Left cardiac atrium (tissue), 4 donors: ENCODE results near the gene CCDC85C. TPM values are rescaled to one million over a fixed set of nuclear protein-coding genes. Genes with fewer than 3 reads are reported as not detected.

Experiments
- ATAC-seq, 2 donors: fragments of 200-7000 bp; cut with Tn5 transposase; one replicate each; pipeline ENCODE4 v1.9.1; 2020; ENCODE audit warnings: mild to moderate bottlenecking in 2 of 2, moderate library complexity in 2 of 2
- DNase-seq: peaks from one replicate; pipeline ENCODE4 v3.0.0-alpha.2; 2020
- intact Hi-C, 2 donors: fragments of 100-400 bp; cut with DNase I; formaldehyde crosslinking; loops; one replicate each; pipeline versions ENCODE4 v1.14.1 to v1.15.1; 2022 to 2023
- total RNA-seq, 2 donors: library from RNA; stranded (reverse); fragmentation: NEBNext Ultra II Directional; extraction: Animal tissue kit (Norgen Biotek cat#: 25700); gene quantifications; one replicate each; pipeline ENCODE4 v1.2.1, GENCODE V29; 2021
- donor health status: DM: no; HTN: yes; CAD: no.
- donor health status: DM: no; HTN: yes; CAD: no; lungs with severe emphysema.
- donor health status: DM: yes; HTN: yes; CAD: no.
- donor health status: Dilated cardiomyopathy.

CCDC85C gene
- total RNA-seq, 2 donors from 2014 or later = 21.4 to 24.7 TPM

DNA sequence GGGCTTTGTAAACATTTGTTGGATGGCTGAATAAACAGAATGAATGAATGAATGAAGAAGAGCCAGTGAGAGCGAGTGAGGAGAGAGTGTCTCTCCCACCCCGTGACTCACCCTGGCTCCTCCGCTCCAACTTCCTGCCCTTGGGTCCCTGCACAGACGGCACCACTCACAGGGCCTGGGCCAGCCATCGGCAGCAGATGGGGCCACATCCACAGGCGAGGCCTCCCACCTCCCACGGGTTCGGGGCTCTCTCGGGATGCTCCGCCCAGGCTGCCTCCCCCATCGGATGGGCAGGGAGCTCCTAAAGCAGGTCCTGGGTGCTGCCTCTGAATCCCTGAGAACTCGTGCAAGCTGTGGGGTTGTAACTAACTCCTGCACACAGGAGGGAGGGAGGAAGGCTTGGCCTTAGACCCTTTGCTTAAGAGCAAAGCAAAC lies 81.5 kb downstream of the CCDC85C start:
- ATAC-seq = peak; percentile 21 to 65
- intact Hi-C loops = loop anchor here in 1 of 2 donors (5.0 kb wide), 1 partner anchor 85 kb away; no protein-coding TSS in a partner anchor
- DNase-seq = peak; percentile 60

DNA sequence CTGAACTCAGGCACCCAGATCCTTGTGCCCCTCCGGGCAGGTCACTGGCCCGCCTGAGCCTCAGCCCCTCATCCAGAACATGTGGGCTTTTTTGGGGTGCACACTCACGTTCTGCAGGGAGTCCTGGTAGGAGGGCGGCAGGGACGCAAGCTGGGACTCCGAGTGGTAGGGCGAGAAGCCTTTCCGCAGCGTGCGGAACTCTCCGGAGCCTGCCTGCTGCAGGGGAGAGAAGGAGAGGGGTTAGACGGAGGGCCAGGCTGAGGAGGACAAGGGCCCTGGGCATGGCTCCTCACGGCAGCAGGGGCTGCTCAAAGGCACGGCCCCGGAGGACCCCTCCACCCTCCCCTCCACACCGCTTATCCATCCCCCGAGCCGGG lies 82.0 kb downstream of the CCDC85C start:
- ATAC-seq = no peak
- no peak for DNase-seq
- intact Hi-C loops = loop anchor here in 1 of 2 donors (5.0 kb wide), 1 partner anchor 85 kb away; no protein-coding TSS in a partner anchor

DNA sequence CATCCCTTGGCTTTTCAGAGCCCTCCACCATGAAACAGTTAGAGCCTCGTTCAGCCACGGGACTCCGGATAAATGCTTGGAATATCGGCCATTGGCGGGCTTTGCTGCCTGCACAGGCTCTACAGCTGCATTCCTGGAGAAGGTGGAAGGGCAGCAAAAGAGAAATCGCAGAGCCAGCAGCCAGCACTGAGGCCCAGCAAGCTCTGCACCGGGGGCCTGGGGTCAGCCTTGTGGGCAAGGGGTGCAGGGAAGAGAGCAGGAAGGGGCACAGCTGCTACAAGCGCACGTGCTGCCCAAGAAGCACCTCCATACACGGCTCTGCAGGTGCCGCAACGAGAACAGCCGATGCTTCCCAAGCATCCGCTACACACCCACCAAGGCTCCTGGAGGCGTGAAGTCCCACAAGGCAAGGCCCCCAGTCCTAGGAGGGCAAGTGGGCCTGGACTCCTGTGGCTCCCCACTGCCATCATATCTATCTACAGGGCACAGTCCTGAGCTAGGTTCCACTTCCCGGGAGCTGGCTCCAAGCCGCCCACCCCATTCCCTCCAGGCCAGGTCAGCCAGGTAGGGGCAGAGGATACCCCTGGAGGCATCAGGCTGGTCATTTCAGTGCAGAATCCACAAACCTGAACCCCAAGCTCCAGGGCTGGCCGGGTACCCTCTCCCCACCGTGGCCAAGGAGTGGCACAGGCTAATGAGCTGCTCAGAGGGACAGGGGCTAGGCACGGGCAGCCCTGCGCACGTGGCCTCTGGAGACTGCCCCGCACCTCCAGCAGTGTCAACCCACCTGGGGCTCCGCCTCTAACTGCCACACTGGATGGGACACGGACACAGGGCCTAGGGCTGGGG lies 82.6 kb downstream of the CCDC85C start:
- no peak for DNase-seq
- intact Hi-C loops = loop anchor here in 1 of 2 donors (5.0 kb wide), 1 partner anchor 86 kb away; no protein-coding TSS in a partner anchor

DNA sequence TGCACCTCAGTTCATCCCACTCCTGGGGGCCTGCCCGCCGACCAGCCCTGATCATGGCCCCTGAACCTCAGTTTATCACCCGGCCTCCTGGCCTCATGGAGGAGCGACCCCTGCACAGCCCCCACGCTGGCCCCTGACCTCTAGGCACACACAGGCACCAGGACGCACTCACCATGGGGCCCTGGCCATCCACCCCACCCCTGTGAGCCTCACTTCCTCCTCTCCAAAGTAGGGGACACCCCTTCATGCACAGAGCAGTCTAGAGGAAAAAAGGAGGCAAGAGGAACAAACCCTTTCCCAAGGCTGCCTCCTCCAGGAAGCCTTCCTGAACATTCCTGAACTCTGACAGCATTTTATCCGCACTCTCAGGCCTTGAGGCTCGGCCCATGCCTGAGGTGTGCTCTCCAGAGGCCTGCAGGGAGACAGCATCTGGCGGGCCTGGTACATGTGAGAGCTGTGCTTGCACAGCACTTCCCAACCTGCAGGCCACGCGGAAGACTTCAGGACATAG lies 83.4 kb downstream of the CCDC85C start:
- intact Hi-C loops = loop anchor here in 1 of 2 donors (5.0 kb wide), 1 partner anchor 87 kb away; no protein-coding TSS in a partner anchor
- no peak for DNase-seq
- ATAC-seq = no peak

More for the DNA sequence above, 82.6 kb downstream of the CCDC85C start:
- ATAC-seq = no peak

DNA sequence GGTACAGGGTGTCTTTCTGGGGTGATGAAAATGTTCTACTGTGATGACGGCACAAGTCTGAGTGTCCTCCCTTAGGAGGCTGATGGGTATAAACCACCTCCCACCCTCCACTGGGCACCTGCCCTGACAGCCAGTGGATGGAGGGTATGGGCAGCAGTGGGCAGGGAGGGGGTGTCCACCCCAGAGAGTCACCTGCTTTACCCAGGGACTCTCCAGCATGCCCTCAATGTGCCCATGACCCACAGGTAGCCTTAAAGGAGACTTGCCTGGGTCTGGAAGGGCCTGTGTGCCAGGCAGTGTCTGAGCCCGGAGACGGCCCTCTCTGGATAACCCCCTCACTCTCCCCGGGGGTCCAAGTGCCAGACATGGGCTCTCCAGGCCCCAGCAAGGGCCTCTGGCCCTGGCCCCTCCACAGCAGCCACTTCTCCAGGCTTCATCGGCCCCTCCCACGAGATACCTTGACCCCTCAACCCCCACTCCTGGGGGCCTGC lies 84.0 kb downstream of the CCDC85C start:
- intact Hi-C loops = loop anchor here in 1 of 2 donors (2.0 to 5.0 kb wide), 2 partner anchors 87 to 109 kb away; no protein-coding TSS in a partner anchor
- ATAC-seq (no peak), DNase-seq (no peak)

DNA sequence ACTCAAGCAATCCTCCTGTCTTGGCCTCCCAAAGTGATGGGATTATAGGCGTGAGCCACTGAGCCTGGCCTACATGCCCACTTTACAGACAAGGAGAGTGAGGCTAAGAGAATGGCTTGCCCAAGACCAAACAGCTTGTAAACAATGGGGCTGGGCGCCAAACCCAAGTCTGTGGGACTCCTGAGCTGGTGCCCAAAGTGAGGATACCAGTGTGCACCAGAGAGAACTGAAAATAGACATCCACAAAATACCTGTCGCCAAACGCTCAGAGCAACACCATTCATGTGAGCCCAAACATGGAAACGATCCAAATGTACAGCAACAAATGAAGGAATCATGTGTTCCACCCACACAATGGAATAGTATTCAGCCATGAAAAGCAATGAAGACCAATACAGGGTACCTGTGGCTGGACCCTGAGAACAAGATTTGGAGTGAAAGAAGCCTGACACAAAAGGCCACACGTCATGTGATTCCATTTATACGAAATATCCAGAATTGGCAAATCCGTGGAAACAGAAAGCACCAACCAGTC lies 84.6 kb downstream of the CCDC85C start:
- intact Hi-C loops = loop anchor here in 1 of 2 donors (2.0 kb wide), 1 partner anchor 109 kb away; no protein-coding TSS in a partner anchor
- DNase-seq (no peak), ATAC-seq (no peak)

DNA sequence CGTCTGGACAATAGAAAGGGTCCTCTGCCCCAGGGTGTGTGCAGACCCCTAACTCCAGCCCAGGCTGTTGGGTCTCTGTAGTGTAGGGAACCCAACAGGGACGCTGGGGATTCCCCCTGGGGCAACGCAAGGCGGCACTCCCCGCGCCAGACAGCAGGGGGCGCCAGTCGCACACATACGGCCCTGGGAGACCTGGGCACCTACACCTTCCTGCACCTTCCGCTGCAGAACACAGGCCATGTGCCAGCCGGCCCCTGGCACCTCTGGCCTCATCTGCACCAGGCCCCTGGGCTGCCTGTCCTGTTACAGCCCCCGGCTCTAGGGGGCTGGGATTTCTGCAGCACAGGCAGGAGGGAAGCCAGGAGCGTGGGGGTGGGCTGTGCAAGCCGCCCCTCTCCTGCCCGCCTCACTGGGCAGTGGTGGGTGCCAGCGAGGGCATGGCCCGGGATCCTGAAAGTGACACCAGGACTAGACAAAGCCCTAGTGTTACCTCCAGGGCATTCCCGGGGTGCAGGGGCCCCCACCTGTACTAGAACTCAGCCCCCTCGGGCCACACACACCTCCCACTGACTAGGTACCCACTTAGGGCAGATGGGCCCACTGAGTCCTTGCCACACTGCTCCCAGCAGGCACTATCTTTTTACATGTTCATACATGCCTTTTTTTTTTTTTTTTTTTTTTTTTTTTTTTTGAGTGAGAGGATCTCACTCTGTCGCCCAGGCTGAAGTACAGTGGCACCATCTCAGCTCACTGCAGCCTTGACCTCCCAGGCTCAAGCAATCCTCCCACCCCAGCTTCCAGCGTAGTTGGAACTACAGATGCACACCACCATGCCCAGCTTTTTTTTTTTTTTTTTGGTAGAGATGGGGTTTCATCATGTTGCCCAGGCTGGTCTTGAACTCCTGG lies 85.3 kb downstream of the CCDC85C start:
- ATAC-seq = peak; percentile 58 to 68
- DNase-seq = peak; percentile 70
- intact Hi-C loops = loop anchor here (1.0 to 2.0 kb wide), 2 partner anchors 110 to 111 kb away; no protein-coding TSS in a partner anchor

DNA sequence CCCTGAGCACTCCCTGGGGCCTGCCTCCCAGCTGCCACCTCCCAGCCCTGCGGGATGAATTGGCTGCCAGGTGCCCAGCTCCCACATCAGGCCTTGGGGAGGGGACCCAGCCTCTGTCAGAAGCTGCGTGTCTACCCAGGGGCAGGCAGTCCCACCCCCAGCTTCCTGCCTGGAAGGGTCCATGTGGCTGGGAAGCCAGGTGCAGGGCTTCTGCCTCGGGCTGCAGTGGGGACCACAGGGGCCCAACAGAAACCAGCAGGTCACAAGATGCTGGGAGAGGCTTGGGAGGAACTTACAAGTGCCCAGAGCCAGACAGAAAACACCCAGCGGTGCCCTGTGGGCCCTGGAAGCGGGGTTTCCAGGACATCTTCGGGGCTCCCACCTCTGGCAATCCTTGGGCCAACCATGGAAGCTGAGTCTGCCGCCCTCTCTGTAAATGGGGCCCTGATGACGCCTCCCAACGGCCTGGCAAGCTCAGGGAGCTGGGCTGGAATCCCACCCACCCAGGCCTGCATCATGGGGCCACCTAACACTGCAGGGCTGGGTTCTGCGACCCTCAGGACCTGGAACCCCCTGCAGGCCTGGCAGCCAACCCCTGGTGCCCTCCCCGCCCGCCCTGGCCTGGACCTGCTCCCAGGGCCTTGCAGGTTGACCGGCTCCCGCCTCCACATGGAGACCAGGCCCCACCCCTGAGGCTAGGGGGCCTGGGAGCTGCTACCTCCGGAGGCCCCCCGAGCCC lies 86.2 kb downstream of the CCDC85C start:
- intact Hi-C loops = loop anchor here (1.0 to 2.0 kb wide), 2 partner anchors 111 kb away; no protein-coding TSS in a partner anchor
- DNase-seq (no peak), ATAC-seq (no peak)

DNA sequence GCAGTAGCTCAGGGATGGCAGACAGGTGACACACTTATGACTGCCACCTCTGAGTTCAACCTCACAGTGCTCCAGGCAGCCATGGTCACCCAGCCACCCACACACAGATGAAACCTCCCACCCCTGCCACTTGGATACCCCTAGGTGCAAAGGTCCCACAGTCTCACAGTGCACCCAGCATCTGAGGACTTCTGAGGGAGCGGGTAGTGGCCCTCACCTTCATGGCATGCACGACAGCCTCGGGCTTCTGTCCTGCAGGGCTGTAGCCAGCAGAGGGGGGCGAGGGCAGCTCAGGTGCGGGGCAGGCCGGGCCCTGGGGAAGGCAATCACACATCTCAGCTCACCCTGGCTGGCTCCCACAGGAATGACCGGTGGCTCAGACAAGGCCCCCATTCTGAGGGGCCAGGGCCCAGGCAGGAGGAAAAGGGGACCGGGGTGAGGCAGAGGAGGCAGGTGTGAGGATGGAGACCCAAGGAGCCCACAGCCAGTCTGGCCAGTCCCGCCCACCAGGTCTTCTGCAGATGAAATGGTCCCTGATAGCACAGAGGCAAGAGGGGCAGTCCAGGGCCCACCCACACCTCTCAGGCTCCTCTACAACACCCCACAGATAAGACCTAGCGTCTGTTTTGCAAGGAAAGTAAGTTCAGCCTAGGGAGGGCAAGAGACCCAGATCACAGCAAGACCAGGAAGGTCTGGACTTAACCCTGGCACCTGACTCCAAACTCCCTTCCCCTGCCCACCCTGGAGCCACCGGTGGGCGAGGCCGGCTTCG lies 87.0 kb downstream of the CCDC85C start:
- no peak for ATAC-seq
- no peak for DNase-seq
- intact Hi-C loops = no loop called here

DNA sequence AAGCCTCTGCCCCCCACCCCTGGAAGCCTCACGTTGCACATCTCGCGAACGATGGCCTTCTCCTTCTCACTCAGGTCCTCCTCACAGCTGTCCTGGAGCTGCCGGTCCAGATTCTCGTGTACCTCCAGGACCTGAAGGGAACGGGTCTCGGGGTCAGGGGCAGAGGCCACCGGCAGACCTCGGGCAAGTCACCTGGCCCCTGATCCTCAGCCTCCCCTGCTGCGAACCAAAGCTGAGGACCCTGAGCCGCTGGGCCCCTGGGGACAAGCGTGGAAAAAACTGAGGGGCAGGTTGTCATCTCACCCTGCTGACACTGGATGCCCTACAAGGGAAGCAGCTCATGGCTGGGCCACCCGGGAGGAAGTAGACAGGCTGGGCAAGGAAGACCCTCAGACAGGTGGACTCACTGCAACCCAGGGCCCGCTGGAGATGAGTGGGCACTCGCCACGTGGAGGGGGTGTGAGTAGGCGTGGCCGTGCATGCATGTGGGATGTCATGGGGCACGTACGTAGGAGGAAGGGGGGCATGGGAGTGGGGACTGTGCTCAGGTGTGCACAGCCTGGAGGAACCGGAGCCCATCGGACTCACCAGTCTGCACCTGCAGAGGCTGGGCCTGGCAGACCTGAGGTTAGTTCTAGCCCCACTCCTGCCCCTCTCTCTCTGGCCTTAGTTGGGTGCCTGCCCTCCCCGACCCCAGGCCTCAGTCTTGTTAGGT lies 87.7 kb downstream of the CCDC85C start:
- ATAC-seq (no peak), DNase-seq (peak; percentile 22)
- intact Hi-C loops = no loop called here

DNA sequence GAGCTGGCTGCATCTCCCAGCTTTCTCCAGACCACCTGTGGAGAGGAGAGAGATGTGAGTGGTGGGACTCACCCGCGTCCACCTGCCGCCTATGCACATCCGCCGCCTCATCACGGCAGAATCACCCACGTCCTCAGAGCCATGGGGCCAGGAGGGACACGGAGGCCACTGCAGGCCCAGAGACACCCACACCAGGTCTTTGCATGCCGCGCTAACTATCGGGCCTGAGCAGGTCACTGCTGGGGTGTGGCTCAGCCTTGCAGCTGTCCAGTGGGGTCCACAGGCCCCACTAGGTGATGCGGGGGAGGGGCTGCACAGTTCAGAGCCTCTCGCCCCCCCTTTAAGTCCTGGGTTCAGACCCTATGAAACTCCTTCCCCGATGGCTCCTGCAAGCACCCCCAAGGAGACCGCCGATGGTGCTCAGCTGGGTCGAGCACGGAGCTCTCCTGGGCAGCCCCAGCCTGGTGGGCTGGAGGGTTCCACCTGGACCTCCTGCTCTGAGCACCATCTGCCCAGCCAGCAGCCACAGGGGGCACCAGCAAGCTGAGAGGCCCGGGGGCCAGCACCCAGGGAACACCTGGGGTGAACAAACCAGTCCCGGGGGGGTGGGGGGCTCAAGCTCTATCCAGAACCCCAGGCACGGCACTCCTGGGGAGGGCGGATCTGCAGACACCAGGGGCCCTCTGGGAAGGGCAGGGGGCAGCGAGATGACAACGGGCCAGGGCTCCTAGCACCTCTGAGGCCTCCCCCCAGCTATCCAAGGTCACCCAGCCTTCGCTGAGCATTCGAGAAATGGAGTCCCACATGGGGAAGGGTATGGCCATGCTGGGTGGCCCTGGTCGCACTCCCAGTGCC lies 88.5 kb downstream of the CCDC85C start:
- ATAC-seq = no peak
- intact Hi-C loops = no loop called here
- peak; percentile 20 for DNase-seq

DNA sequence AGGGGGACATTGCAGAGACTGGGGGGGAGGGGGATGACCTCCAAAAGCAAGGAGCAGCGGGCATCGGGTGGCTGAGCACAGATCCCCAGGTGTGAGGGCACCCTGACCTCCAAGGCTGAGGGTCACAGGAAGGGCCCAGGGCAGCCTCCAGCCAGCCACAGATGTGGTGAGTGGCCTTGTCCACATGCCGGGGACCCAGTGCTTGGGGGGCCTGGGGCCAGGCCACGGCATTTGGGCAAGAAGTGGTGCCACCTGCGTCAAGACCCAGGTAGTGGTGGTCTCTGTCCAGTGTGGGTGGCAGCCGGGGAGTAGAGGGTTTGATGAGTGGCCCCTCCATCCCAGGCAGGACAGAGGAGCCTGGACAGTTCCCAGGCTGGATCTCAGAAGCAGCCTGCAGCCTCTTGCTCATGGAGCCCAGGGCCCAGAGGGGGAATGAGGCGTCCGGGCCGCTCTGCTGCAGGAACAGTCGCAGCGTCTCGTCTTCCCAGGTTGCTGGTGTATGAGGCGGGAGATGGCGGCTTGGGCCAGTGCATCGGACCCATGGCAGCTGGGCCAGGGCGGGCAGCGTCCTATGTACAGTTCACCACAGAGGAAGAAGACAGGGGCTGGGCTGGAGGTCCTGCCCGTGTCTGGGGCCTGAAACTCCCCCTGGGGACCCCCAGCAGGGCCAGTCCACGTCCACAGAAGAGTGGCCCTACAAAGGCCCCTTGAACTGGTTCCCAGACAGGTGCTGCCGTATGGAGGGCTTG lies 89.3 kb downstream of the CCDC85C start:
- intact Hi-C loops = no loop called here
- ATAC-seq = no peak

DNA sequence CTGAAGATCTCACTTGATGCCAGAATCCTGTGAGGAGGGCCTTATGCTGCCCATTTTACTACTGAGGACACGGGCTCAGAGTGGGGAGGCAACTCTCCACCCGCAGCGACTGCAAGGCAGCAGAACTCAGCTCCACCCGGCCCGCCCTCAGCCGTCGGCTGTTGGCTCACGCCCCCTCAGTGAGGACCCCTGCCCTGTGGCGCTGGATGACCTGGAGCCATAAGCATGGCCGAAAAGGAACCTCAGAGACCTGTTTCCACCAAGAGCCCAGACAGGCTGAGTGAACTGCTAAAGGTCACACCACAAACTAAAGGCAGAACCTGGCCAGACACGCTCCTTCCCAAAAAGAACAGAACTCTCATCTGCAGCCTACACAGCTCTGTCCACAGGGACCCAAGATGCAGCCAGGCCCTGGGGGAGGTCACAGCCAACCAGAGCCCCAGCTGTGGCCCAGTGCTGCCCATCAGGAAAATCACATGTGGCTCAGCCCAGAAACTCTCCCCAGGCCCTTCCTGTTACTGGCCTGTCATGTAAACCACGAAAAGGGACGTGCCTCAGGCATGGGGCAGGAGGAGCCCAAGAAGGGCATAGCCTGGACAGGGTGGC lies 90.0 kb downstream of the CCDC85C start:
- DNase-seq = no peak
- ATAC-seq = no peak
- intact Hi-C loops = no loop called here

More for the DNA sequence above, 89.3 kb downstream of the CCDC85C start:
- DNase-seq = no peak

DNA sequence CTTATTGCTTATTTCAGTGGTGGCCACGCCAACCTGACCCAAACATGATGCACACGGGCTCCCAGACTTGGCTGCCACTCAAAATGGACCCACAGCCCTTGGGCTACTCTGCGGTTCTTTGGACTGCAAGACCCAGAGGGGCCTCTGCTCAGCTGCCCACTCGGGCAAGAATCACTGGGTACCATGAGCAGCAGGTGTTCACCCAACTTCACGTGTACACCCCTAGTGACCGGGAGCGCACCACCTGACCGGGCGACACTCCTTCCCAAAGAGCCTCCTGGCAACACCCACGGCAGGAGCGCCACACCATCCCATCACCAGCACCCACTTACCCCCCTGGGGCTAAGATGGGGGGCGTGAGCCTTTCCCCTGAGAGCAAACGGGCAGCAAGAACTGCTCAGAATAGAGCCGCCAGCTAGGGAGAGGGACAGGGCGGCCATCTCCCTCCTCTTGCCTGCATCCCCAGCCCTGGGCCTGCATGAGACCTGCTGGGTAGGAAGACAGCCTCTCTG lies 90.8 kb downstream of the CCDC85C start:
- DNase-seq = no peak
- ATAC-seq = no peak
- intact Hi-C loops = no loop called here
